Measurements from ENCODE around the gene NABP1. TPM values are rescaled to one million over a fixed set of nuclear protein-coding genes. Genes with fewer than 3 reads are reported as not detected.

The NABP1 gene
- total RNA-seq, 1 experiment from 2014 or later: 3.2 TPM

GRCh38 chr2:191691898-191692297 lies 14.0 kb downstream of the NABP1 start:
- Histone ChIP-seq H3K79me1 (ENCODE audit: insufficient read depth, low read depth, low read length, poor library complexity, severe bottlenecking) (no peaks in the 10 kb centered on the region), H4K5ac (ENCODE audit: insufficient read length, low read depth, low read length) (no peak overlapping the region), H3K23ac (ENCODE audit: insufficient read length, low read depth, low read length) (no peak overlapping the region), H3K23me2 (ENCODE audit: insufficient read length, low read depth, low read length, poor library complexity, severe bottlenecking) (no peaks in the 10 kb centered on the region), H3K79me2 (ENCODE audit: insufficient read depth, low read length) (no peaks in the 10 kb centered on the region), H4K91ac (ENCODE audit: insufficient read length, low read depth, low read length) (no peak overlapping the region), H3K4me2 (ENCODE audit: insufficient read depth, insufficient read length, low read length) (no peak overlapping the region), H3K4me1 (ENCODE audit: insufficient read depth, low read length) (no peaks in the 10 kb centered on the region), H3K14ac (ENCODE audit: insufficient read depth, low read length) (no peak overlapping the region), H4K20me1 (ENCODE audit: control insufficient read depth, insufficient read depth, insufficient read length) (no peaks in the 10 kb centered on the region), H2BK15ac (ENCODE audit: low read depth, low read length) (no peak overlapping the region), H3K27me3 (ENCODE audit: insufficient read depth, low read length) (no peaks in the 10 kb centered on the region), H2BK20ac (ENCODE audit: low read depth, low read length, poor library complexity, severe bottlenecking) (no peak overlapping the region), H4K8ac (replicated peaks; ENCODE audit: insufficient read length, low read depth, low read length) (no peak overlapping the region), H3K56ac (ENCODE audit: insufficient read length, low read depth, low read length) (no peak overlapping the region), H3K9ac (ENCODE audit: extremely low read depth, insufficient read length, low read length) (no peak overlapping the region), H3T11ph (ENCODE audit: low read length) (no peak overlapping the region), H3K9me3 (ENCODE audit: control insufficient read depth, low read depth, low read length) (no peaks in the 10 kb centered on the region), H3K18ac (ENCODE audit: insufficient read length, low read depth, low read length) (no peak overlapping the region), H3K27ac (ENCODE audit: insufficient read length, low read depth, low read length) (no peak overlapping the region), H2BK5ac (ENCODE audit: insufficient read length, low read length) (no peak overlapping the region), H2AFZ (ENCODE audit: low read length) (no peak overlapping the region), H2BK120ac (ENCODE audit: low read depth, low read length, poor library complexity, severe bottlenecking) (no peak overlapping the region), H3K4ac (ENCODE audit: low read depth, low read length) (no peak overlapping the region), H2AK5ac (ENCODE audit: insufficient read length, low read length) (no peak overlapping the region), H2BK12ac (ENCODE audit: insufficient read length, low read depth, low read length) (no peak overlapping the region)
- Mint-ChIP-seq H3K4me3 (no peak overlapping the region), H3K27ac (no peak overlapping the region), H3K36me3 (ENCODE audit: insufficient read depth in 1 of 3, low read depth in 3 of 3) (peaks cover 0 to 4% (median 0%) of the 10 kb centered on the region in 3 experiments; a peak in 1 of 7 replicates), H3K9me3 (no peaks in the 10 kb centered on the region), H3K4me1 (peaks cover 6 to 17% of the 10 kb centered on the region in 2 experiments), H3K27me3 (ENCODE audit: low read depth) (no peaks in the 10 kb centered on the region)
- no peak for DNase-seq
- no peak for TF ChIP-seq CTCF (conservative IDR thresholded peaks at IDR 0.05)
- WGBS (ENCODE audit: extremely low coverage, insufficient read length, low lambda C conversion rate): no CpG with 5 or more reads among the region's 4 CpGs

All from H9 (cell line).